ENCODE data around the gene LMO4. TPM values are rescaled to one million over a fixed set of nuclear protein-coding genes. Genes with fewer than 3 reads are reported as not detected.

Gene LMO4
- total and polyA plus RNA-seq, 2 experiments from 2014 or later, result 35.6 to 96.2 TPM

- no peak for TF ChIP-seq REST (IDR thresholded peaks at IDR 0.05; ENCODE audit: unreplicated experiment)
- no peak for TF ChIP-seq CTCF (conservative IDR thresholded peaks at IDR 0.05; ENCODE audit: low read depth in 2 of 2)
- no peak for TF ChIP-seq JUNB (IDR thresholded peaks at IDR 0.05; ENCODE audit: unreplicated experiment)
Measured at GRCh38 chr1:87358219-87358618, 29.5 kb downstream of the LMO4 start (continued).

- DNase-seq (ENCODE audit: low spot score) (no peak), ATAC-seq (no peak)
- no peak for TF ChIP-seq ZNF331 (CRISPR knock-in tag; IDR thresholded peaks at IDR 0.05; ENCODE audit: low read depth)
- H3F3A ChIP-seq (replicated peaks; ENCODE audit: low read depth), result no peaks in the 10 kb centered on the region
- Mint-ChIP-seq H3K4me1 (no peaks in the 10 kb centered on the region), H3K9me3 (no peaks in the 10 kb centered on the region), H3K27me3 (ENCODE audit: insufficient read depth, low read depth, poor library complexity) (peaks cover 1% of the 10 kb centered on the region), H3K4me3 (no peak overlapping the region), H3K27ac (no peak overlapping the region), H3K36me3 (ENCODE audit: low read depth) (0 out of 3 replicates have a peak, but pooled peaks cover 2% of the 10 kb centered on the region)
- no peak overlapping the region for H3K4me2 ChIP-seq
- H3K36me3 ChIP-seq (ENCODE audit: insufficient read depth), result no peaks in the 10 kb centered on the region
- H3K9me2 ChIP-seq (ENCODE audit: insufficient read depth), result no peaks in the 10 kb centered on the region
- H4K20me1 ChIP-seq (replicated peaks; ENCODE audit: insufficient read depth), result no peaks in the 10 kb centered on the region
- H3K27ac ChIP-seq (ENCODE audit: low read depth), result no peak overlapping the region
- H3K4me1 ChIP-seq (ENCODE audit: insufficient read depth), result no peaks in the 10 kb centered on the region
- no peaks in the 10 kb centered on the region for H3K79me2 ChIP-seq (replicated peaks; ENCODE audit: insufficient read depth)
- no peak overlapping the region for H3K4me3 ChIP-seq
- no peak overlapping the region for H2AFZ ChIP-seq
- H3K27me3 ChIP-seq (ENCODE audit: insufficient read depth), result no peaks in the 10 kb centered on the region
Measured at GRCh38 chr1:87359586-87359985, 30.9 kb downstream of the LMO4 start.

- H3K27me3 ChIP-seq (ENCODE audit: insufficient read depth), result no peaks in the 10 kb centered on the region
- no peaks in the 10 kb centered on the region for H3K36me3 ChIP-seq (ENCODE audit: insufficient read depth)
- no peaks in the 10 kb centered on the region for H3K4me1 ChIP-seq (ENCODE audit: insufficient read depth)
- Mint-ChIP-seq H3K36me3 (ENCODE audit: low read depth) (peaks cover 12% of the 10 kb centered on the region; the same call in 2 of the 3 replicates), H3K4me3 (no peak overlapping the region), H3K27me3 (ENCODE audit: insufficient read depth, low read depth, poor library complexity) (peaks cover 1% of the 10 kb centered on the region), H3K9me3 (peaks cover 13% of the 10 kb centered on the region), H3K27ac (no peak overlapping the region; the same call in 1 of the 2 replicates), H3K4me1 (no peaks in the 10 kb centered on the region)
- no peak overlapping the region for H3K4me3 ChIP-seq
- H3K4me2 ChIP-seq, result no peak overlapping the region
- H3K79me2 ChIP-seq (replicated peaks; ENCODE audit: insufficient read depth), result no peaks in the 10 kb centered on the region
- H2AFZ ChIP-seq, result no peak overlapping the region
- DNase-seq (ENCODE audit: low spot score), result no peak
- no peak overlapping the region for H3K27ac ChIP-seq (ENCODE audit: low read depth)
- ATAC-seq, result no peak
- H3K9me2 ChIP-seq (ENCODE audit: insufficient read depth), result 0 out of 2 replicates have a peak, but pooled peaks cover 4% of the 10 kb centered on the region
- H4K20me1 ChIP-seq (replicated peaks; ENCODE audit: insufficient read depth), result no peaks in the 10 kb centered on the region
- no peaks in the 10 kb centered on the region for H3F3A ChIP-seq (replicated peaks; ENCODE audit: low read depth)
- no peak for TF ChIP-seq ZNF462 (CRISPR knock-in tag; IDR thresholded peaks at IDR 0.05)
- TF ChIP-seq NANOG (IDR thresholded peaks at IDR 0.05; ENCODE audit: borderline replicate concordance), result no peak
- no peak for TF ChIP-seq EZH2phosphoT487 (IDR thresholded peaks at IDR 0.05; ENCODE audit: unreplicated experiment)
Measured at GRCh38 chr1:87362063-87362833, 33.6 kb downstream of the LMO4 start.

Measured in GM23338 (cell line).